HG03045 (cell line): Measurements from ENCODE around the gene MTCL1.

ENCODE experiments used
- ATAC-seq: cut with Tn5 transposase; IDR thresholded peaks from one replicate; pipeline ENCODE4 v1.9.1; 2021; ENCODE audit warnings: mild to moderate bottlenecking, moderate library complexity; ENCODE audit not compliant: unreplicated experiment

MTCL1 gene

GRCh38 chr18:8826971-8827370 is 121.6 kb downstream of the MTCL1 start:
- ATAC-seq = no peak

- no peak for ATAC-seq
Observed at GRCh38 chr18:8828300-8828699, 122.9 kb downstream of the MTCL1 start.

GRCh38 chr18:8828798-8829197 is 123.4 kb downstream of the MTCL1 start:
- ATAC-seq = no peak

GRCh38 chr18:8830067-8831060 is 125.0 kb downstream of the MTCL1 start:
- ATAC-seq = no peak

- no peak for ATAC-seq
Observed at GRCh38 chr18:8831112-8831511, 125.8 kb downstream of the MTCL1 start.

GRCh38 chr18:8831531-8831930 is 126.2 kb downstream of the MTCL1 start:
- no peak for ATAC-seq

GRCh38 chr18:8833480-8833879 is 128.1 kb downstream of the MTCL1 start:
- no peak for ATAC-seq

GRCh38 chr18:8834881-8835280 is 129.5 kb downstream of the MTCL1 start:
- ATAC-seq = no peak

GRCh38 chr18:8835521-8835953 is 130.2 kb downstream of the MTCL1 start:
- ATAC-seq = no peak

- no peak for ATAC-seq
Observed at GRCh38 chr18:8839281-8839680, 133.9 kb downstream of the MTCL1 start.

- no peak for ATAC-seq
Observed at GRCh38 chr18:8841781-8842485, 136.6 kb downstream of the MTCL1 start.

- no peak for ATAC-seq
Observed at GRCh38 chr18:8842506-8842905, 137.2 kb downstream of the MTCL1 start.

- ATAC-seq = no peak
Observed at GRCh38 chr18:8843005-8843404, 137.6 kb downstream of the MTCL1 start.

GRCh38 chr18:8844721-8845148 is 139.4 kb downstream of the MTCL1 start:
- no peak for ATAC-seq

- ATAC-seq = no peak
Observed at GRCh38 chr18:8845506-8845905, 140.2 kb downstream of the MTCL1 start.

- ATAC-seq = no peak
Observed at GRCh38 chr18:8847066-8847755, 141.9 kb downstream of the MTCL1 start.

- ATAC-seq = no peak
Observed at GRCh38 chr18:8847900-8848299, 142.5 kb downstream of the MTCL1 start.

- no peak for ATAC-seq
Observed at GRCh38 chr18:8848541-8848940, 143.2 kb downstream of the MTCL1 start.

- ATAC-seq = no peak
Observed at GRCh38 chr18:8849696-8850095, 144.3 kb downstream of the MTCL1 start.

- ATAC-seq = no peak
Observed at GRCh38 chr18:8851659-8852058, 146.3 kb downstream of the MTCL1 start.

GRCh38 chr18:8854550-8854949 is 149.2 kb downstream of the MTCL1 start:
- ATAC-seq = no peak
